ENCODE results near the gene TIMM13.
"Not testable (repeated sequence)": the region's sequence is repeated elsewhere in the genome, so short reads cannot be mapped to it uniquely, and the experiment has no call there.

Gene TIMM13

GRCh38 chr19:2427429-2428320 is at the start of gene TIMM13:
TIMM13 (minus strand) TSS chr19:2427586; CDS start chr19:2427533, 53 bp downstream.
- peak; percentile 95 for DNase-seq (ENCODE audit: low spot score)

DNA sequence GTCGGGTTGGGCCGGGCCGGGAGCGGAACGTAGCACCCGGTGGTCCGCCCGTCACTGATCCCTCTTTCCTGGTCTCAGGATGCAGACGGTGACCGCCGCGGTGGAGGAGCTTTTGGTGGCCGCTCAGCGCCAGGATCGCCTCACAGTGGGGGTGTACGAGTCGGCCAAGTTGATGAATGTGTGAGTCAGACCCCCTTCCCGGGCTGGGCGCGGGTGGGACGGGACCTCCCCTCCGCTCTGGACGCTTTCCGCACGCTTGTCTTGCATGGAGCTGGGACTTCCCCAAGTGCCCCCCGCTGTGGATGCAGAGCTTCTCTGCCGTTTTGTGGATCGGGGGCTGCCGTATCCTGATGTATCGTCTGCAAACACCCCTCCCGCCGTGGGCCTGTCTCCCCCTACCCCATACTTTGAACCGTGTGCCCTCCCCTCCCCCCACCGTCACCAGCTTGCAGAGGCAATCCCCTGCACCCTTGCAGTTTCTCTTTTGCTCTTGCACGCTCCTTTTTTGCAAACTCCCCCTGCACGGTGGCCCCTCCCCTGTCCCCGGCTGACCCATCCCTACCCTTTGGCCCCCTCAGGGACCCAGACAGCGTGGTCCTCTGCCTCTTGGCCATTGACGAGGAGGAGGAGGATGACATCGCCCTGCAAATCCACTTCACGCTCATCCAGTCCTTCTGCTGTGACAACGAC is 49.2 kb upstream of the TIMM13 start:
- DNase-seq (ENCODE audit: low spot score): no peak

DNA sequence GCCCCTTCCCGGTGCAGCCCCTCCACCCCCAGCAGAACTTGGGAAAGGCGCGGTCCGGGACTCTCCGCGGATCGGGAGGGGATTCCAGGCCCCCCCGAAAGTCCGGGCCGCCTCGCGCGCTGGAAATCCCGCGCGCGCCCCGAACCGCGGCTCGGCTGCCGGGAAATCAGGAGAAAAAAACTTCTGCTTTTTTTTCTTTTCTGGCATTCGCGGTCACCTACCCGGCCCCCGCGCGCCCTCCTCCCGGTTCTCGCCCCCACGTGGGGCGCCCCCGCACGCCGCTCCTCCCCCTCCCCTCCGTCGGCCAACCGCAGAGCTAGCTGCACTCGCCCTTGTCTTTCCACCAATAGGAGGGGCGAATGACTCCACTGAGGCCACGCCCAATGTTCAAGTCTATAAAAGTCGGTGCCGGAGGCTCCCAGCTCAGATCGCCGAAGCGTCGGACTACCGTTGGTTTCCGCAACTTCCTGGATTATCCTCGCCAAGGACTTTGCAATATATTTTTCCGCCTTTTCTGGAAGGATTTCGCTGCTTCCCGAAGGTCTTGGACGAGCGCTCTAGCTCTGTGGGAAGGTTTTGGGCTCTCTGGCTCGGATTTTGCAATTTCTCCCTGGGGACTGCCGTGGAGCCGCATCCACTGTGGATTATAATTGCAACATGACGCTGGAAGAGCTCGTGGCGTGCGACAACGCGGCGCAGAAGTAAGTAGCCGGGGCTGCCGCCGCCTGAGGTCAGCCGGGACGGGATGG is 48.5 kb upstream of the TIMM13 start, which contains the start of gene GADD45B:
GADD45B (plus strand) TSS at position 426 of the 749 bp plus-strand sequence; CDS start at position 658, 232 bp downstream.
- peak; percentile 99 for DNase-seq (ENCODE audit: low spot score)

DNA sequence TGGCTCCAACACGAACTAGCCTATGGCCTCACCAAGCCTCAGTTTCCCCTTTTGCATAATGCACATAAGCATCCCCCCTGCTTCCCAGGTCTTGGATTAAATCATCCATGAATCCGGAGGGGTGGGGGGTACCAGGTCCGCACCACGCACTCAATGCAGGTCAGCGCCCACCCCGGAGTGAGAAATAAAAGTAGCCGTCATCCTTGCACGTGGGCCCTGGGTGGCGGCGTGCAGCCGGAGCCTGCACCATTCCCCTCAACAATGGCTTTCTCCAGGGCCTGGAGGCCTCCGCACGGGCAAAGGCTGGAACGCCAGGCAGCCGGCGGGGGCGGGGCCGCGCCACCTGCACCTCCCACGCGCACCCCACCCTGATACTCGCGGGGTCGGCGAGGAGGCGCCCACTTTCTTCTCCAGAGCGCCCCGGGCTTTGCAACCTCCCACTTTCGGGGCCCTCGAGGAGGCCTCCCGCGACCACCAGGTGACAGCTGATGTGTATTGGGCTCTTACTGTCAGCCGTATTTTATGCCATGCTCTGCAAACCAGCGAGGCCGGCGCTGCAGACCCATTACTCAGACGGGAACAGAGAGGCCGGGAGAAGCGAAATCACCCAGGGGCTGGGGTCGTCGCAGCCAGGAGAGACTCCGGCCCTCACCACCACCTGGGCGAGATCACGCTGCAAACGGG is 47.8 kb upstream of the TIMM13 start:
- DNase-seq (ENCODE audit: low spot score): peak; percentile 52

GRCh38 chr19:2474232-2475017 is 47.0 kb upstream of the TIMM13 start:
- DNase-seq (ENCODE audit: low spot score): peak; percentile 87

DNA sequence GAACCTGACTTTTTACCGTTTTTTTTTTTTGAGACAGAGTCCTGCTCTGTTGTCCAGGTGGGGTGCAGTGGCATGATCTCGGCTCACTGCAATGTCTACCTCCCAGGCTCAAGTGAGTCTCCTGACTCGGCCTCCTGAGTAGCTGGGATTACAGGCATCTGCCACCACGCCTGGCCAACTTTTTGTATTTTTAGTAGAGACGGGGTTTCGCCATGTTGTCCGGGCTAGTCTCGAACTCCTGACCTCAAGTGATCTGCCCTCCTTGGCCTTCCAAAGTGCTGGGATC is 42.5 kb upstream of the TIMM13 start:
- not testable (repeated sequence) for DNase-seq (ENCODE audit: low spot score)

- DNase-seq (ENCODE audit: low spot score): no peak
Observed at GRCh38 chr19:2469102-2469914, 41.9 kb upstream of the TIMM13 start.

GRCh38 chr19:2468596-2468995 is 41.2 kb upstream of the TIMM13 start:
- no peak for DNase-seq (ENCODE audit: low spot score)

GRCh38 chr19:2464389-2464788 is 37.0 kb upstream of the TIMM13 start:
- no peak for DNase-seq (ENCODE audit: low spot score)

GRCh38 chr19:2463694-2464093 is 36.3 kb upstream of the TIMM13 start:
- DNase-seq (ENCODE audit: low spot score): not testable (repeated sequence)

GRCh38 chr19:2462635-2463421 is 35.4 kb upstream of the TIMM13 start:
- peak; percentile 39 for DNase-seq (ENCODE audit: low spot score)

DNA sequence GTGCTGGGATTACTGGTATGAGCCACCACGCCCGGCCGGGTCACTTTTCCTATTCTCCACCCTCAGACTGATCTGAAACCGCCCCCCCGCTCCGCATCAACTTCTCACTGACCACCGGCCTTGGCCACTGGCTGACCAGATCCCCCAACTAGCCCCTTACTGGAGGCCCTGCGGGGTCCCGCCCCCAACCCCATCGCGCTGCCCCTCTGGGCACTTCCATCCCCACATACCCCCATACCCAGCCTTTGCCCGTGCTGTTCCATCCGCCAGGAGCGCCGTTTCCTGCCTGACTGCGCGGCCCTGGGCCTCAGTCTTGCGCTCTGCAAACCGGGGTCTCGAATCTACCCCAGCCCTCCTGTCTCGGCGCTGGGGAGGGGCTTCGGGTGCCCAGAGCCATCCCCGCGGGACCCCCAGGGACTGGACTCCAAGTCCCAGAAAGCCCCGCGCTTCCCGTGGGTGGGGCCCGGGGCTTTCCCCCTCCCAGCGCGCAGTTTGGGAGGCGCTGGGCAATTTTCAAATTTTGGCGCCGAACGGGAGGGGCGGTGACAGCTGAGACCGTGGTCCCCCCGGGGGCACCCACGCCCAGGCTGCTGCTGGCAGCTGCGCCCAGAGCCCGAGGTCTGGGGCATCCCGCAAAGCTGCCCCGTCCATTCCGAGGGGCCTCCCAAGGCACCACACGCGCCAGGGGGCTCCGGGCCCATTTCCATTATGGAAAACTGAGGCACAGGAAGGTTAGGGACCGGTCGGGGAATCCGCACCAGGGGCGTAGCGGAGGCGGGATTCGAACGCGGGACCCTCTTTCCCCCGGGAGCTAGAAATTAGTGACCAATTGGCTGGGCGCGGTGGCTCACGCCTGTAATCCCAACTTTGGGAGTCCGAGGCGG is 34.6 kb upstream of the TIMM13 start:
- peak; percentile 61 for DNase-seq (ENCODE audit: low spot score)

GRCh38 chr19:2460245-2460644 is 32.9 kb upstream of the TIMM13 start:
- no peak for DNase-seq (ENCODE audit: low spot score)

DNA sequence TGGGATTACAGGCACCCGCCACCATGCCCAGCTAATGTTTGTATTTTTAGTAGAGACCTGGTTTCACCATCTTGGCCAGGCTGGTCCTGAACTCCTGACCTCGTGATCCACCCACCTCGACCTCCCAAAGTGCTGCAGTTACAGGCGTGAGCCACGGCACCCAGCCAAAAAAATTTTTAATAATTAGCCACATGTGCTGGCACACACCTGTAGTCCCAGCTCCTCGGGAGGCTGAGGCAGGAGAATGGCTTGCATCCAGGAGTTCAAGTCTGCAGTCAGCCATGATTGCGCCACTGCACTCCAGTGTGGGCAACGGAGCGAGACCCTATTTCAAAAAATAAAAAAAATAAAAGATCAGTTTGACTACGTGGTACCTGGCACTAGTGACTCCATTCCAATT is 31.4 kb upstream of the TIMM13 start:
- DNase-seq (ENCODE audit: low spot score): not testable (repeated sequence)

DNA sequence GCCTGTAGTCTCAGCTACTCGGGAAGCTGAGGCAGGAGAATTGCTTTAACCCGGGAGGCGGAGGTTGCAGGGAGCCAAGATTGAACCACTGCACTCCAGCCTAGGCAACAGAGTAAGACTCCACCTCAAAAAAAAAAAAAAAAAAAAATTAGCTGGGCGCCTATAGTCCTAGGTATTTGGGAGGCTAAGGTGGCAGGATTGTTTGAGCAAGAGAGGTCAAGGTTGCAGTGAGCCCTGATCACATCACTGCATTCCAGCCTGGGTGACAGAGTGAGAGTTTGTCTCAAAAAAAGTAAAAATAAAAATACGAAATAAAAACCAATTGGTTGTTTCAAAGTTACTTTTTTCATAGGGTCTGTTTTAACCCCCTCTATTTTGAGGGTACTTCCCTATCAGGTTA is 30.7 kb upstream of the TIMM13 start:
- no peak for DNase-seq (ENCODE audit: low spot score)

DNA sequence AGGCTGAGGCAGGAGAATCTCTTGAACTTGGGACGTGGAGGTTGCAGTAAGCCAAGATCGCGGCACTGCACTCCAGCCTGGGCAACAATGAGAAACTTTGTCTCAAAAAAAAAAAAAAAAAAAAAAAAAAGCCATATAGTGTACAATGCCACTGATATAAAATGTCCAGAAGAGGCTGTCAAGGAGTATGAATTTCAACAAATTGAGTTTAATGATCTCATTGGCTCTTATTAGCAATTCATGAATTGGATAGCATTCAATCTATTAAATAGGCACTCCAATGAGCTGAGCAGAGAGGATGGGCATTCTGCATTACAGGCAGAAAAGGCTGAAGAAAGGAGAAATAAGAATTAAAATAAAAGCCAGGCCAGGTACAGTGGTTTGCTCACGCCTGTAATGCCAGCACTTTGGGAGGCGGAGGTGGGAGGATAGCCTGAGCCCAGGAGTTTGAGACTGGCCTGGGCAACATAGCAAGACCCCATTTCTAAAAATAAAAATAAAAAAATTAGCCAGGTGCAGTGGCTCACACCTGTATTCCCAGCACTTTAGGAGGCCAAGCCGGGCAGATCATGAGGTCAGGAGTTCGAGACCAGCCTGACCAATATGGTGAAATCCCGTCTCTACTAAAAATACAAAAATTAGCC is 30.1 kb upstream of the TIMM13 start:
- no peak for DNase-seq (ENCODE audit: low spot score)

- no peak for DNase-seq (ENCODE audit: low spot score)
Observed at GRCh38 chr19:2455851-2456570, 28.6 kb upstream of the TIMM13 start.
